ENCODE data around the gene REG4. TPM values are rescaled to one million over a fixed set of nuclear protein-coding genes. Genes with fewer than 3 reads are reported as not detected.
"Not testable (repeated sequence)": the region's sequence is repeated elsewhere in the genome, so short reads cannot be mapped to it uniquely, and the experiment has no call there.

The REG4 gene
- total and polyA plus RNA-seq, 2 of the 13 experiments (the other 11 are each of a cell fraction or from before 2014, with no cell fraction given), result not detected

- Histone ChIP-seq H3K4me2 (ENCODE audit: low read depth, low read length) (peak overlapping the region; percentile 30; the same call in 1 of the 2 replicates), H3K4me1 (ENCODE audit: insufficient read depth, low read length) (peaks cover 70% of the 10 kb centered on the region)
- H3K27me3 ChIP-seq (ENCODE audit: control insufficient read depth in 1 of 2, insufficient read depth in 2 of 2, low read length in 2 of 2); BruUV-seq (replicated peaks); H4K20me1 ChIP-seq (ENCODE audit: insufficient read depth, low read length); H3K36me3 ChIP-seq (replicated peaks in 1 of 2; ENCODE audit: control insufficient read depth in 1 of 2, insufficient read depth in 2 of 2, low read length in 2 of 2); H3K4me3 ChIP-seq (replicated peaks in 1 of 3; ENCODE audit: insufficient read depth in 1 of 3, low read depth in 2 of 3, low read length in 3 of 3); H3K27ac ChIP-seq (ENCODE audit: extremely low read length, insufficient read depth, low read length); DNase-seq (ENCODE audit: low spot score); H2AFZ ChIP-seq (ENCODE audit: low read length); ATAC-seq; H3K9ac ChIP-seq (ENCODE audit: insufficient read depth, low read depth, low read length); FAIRE-seq; intact Hi-C loops (cut with micrococcal nuclease; ENCODE audit: unreplicated experiment); CTCF ChIA-PET (ENCODE audit: low intra/inter-chr PET ratio, low total read pairs); in situ Hi-C loops (cut with HindIII; ENCODE audit: extremely low pct_ligation_motif_present, low pct_unique_long_range_greater_than_20kb); H3K79me2 ChIP-seq (ENCODE audit: insufficient read depth, low read length); H3K9me3 ChIP-seq (ENCODE audit: low read length): not testable (repeated sequence)
- 2% methylated on average over 7 of the region's 7 CpGs for WGBS (ENCODE audit: low lambda C conversion rate)
- POLR2A ChIA-PET, result interaction anchor here (1.5 kb wide), 1 partner anchor 19 kb away, joined by 4 read pairs; no protein-coding TSS in a partner anchor
Measured at GRCh38 chr1:119786046-119786445, 25.2 kb downstream of the REG4 start.

- intact Hi-C loops (cut with micrococcal nuclease; ENCODE audit: unreplicated experiment), result no loop called here
- POLR2A ChIA-PET, result interaction anchor here (1.7 kb wide), 1 partner anchor 18 kb away, joined by 4 read pairs; no protein-coding TSS in a partner anchor
- Histone ChIP-seq H3K9me3 (ENCODE audit: low read length) (no peaks in the 10 kb centered on the region), H3K4me3 (replicated peaks in 1 of 3; ENCODE audit: insufficient read depth in 1 of 3, low read depth in 2 of 3, low read length in 3 of 3) (no peak overlapping the region), H3K79me2 (ENCODE audit: insufficient read depth, low read length) (no peaks in the 10 kb centered on the region), H3K27me3 (ENCODE audit: control insufficient read depth in 1 of 2, insufficient read depth in 2 of 2, low read length in 2 of 2) (no peaks in the 10 kb centered on the region), H3K27ac (ENCODE audit: extremely low read length, insufficient read depth, low read length) (no peak overlapping the region), H4K20me1 (ENCODE audit: insufficient read depth, low read length) (no peaks in the 10 kb centered on the region), H3K4me1 (ENCODE audit: insufficient read depth, low read length) (peaks cover 73% of the 10 kb centered on the region), H3K36me3 (replicated peaks in 1 of 2; ENCODE audit: control insufficient read depth in 1 of 2, insufficient read depth in 2 of 2, low read length in 2 of 2) (no peaks in the 10 kb centered on the region), H3K4me2 (ENCODE audit: low read depth, low read length) (peak overlapping the region; percentile 56; the same call in 1 of the 2 replicates), H2AFZ (ENCODE audit: low read length) (no peak overlapping the region), H3K9ac (ENCODE audit: insufficient read depth, low read depth, low read length) (no peak overlapping the region)
- ATAC-seq (no peak), FAIRE-seq (no peak), DNase-seq (ENCODE audit: low spot score) (no peak)
- no TSS peak for BruUV-seq (replicated peaks)
- in situ Hi-C loops (cut with HindIII; ENCODE audit: extremely low pct_ligation_motif_present, low pct_unique_long_range_greater_than_20kb), result no loop called here
- TF ChIP-seq SNAPC2 (CRISPR knock-in tag; IDR thresholded peaks at IDR 0.05) (no peak), ZNF570 (CRISPR knock-in tag; IDR thresholded peaks at IDR 0.05; ENCODE audit: borderline replicate concordance) (no peak), GATAD2A (CRISPR knock-in tag; IDR thresholded peaks at IDR 0.05) (peak; percentile 41; the same call in 1 of the 2 replicates), LCORL (IDR thresholded peaks at IDR 0.05) (no peak), LCORL (CRISPR knock-in tag; IDR thresholded peaks at IDR 0.05) (peak; percentile 22; the same call in 1 of the 2 replicates), CEBPB (IDR thresholded peaks at IDR 0.05; ENCODE audit: borderline replicate concordance, low read depth, low read length) (peak; percentile 92), ZNF644 (CRISPR knock-in tag; IDR thresholded peaks at IDR 0.05; ENCODE audit: low read depth) (peak; percentile 74), ZSCAN22 (CRISPR knock-in tag; IDR thresholded peaks at IDR 0.05) (no peak), MZF1 (CRISPR knock-in tag; IDR thresholded peaks at IDR 0.05; ENCODE audit: borderline replicate concordance) (no peak), ZNF292 (CRISPR knock-in tag; IDR thresholded peaks at IDR 0.05; ENCODE audit: borderline replicate concordance, low read depth) (no peak), ATF7 (IDR thresholded peaks at IDR 0.05) (no peak), ATF7 (CRISPR knock-in tag; IDR thresholded peaks at IDR 0.05) (no peak), ZNF530 (CRISPR knock-in tag; IDR thresholded peaks at IDR 0.05; ENCODE audit: low read depth) (no peak), SIN3A (IDR thresholded peaks at IDR 0.05; ENCODE audit: borderline replicate concordance, low read depth, low read length) (no peak), CEBPG (CRISPR knock-in tag; IDR thresholded peaks at IDR 0.05) (peak; percentile 90)
- WGBS (ENCODE audit: low lambda C conversion rate), result 5% methylated on average over 3 of the region's 3 CpGs
- CTCF ChIA-PET (ENCODE audit: low intra/inter-chr PET ratio, low total read pairs), result no interaction called here
Measured at GRCh38 chr1:119784191-119784781, 27.0 kb downstream of the REG4 start.

Data from HepG2 (cell line).